Measurements from ENCODE around the gene CSPG4. TPM values are rescaled to one million over a fixed set of nuclear protein-coding genes. Genes with fewer than 3 reads are reported as not detected.

The CSPG4 gene
- total and polyA plus RNA-seq, 9 of the 15 experiments (the other 6 are each of a cell fraction or from before 2014, with no cell fraction given), result under 0.01 to 0.07 (median 0.04) TPM; not detected in 5

- TF ChIP-seq MYNN (IDR thresholded peaks at IDR 0.05) (no peak), MYNN (CRISPR knock-in tag; IDR thresholded peaks at IDR 0.05) (no peak), ATF7 (IDR thresholded peaks at IDR 0.05) (peak; percentile 67; the same call in 1 of the 2 replicates), NKRF (IDR thresholded peaks at IDR 0.05; ENCODE audit: borderline replicate concordance) (peak; percentile 94), FOXJ3 (CRISPR knock-in tag; IDR thresholded peaks at IDR 0.05) (no peak), CHD2 (IDR thresholded peaks at IDR 0.05; ENCODE audit: low read depth, low read length) (peak; percentile 98), ZNF277 (CRISPR knock-in tag; IDR thresholded peaks at IDR 0.05; ENCODE audit: borderline replicate concordance) (no peak), SRSF1 (IDR thresholded peaks at IDR 0.05; ENCODE audit: low read depth, low read length) (no peak), ARID3B (CRISPR knock-in tag; IDR thresholded peaks at IDR 0.05; ENCODE audit: borderline replicate concordance) (no peak), MED1 (CRISPR knock-in tag; IDR thresholded peaks at IDR 0.05; ENCODE audit: borderline replicate concordance) (0 out of 2 replicates have a peak, but pooled peaks have one; percentile 81), MLX (CRISPR knock-in tag; conservative IDR thresholded peaks at IDR 0.05) (0 out of 4 replicates have a peak, but pooled peaks of 1 of the 2 experiments have one; percentile 74), SRSF3 (IDR thresholded peaks at IDR 0.05; ENCODE audit: insufficient read depth, low read length) (no peak), CBFA2T3 (IDR thresholded peaks at IDR 0.05) (no peak), ZNF174 (CRISPR knock-in tag; IDR thresholded peaks at IDR 0.05) (no peak), STAT5A (IDR thresholded peaks at IDR 0.05; ENCODE audit: borderline replicate concordance, low read length) (no peak), RBM25 (IDR thresholded peaks at IDR 0.05; ENCODE audit: low read depth, low read length, severe bottlenecking) (peak; percentile 84), RBM39 (optimal IDR thresholded peaks at IDR 0.05; ENCODE audit: low read depth, low read length) (no peak), DACH1 (IDR thresholded peaks at IDR 0.05; ENCODE audit: partially characterized antibody) (peak; percentile 61), CSDE1 (IDR thresholded peaks at IDR 0.05) (no peak), JUN (IDR thresholded peaks at IDR 0.05; ENCODE audit: borderline replicate concordance, low read depth, low read length) (no peak), JUN (CRISPR knock-in tag; IDR thresholded peaks at IDR 0.05; ENCODE audit: borderline replicate concordance) (peak; percentile 83; the same call in 1 of the 2 replicates), NFE2L1 (tag; IDR thresholded peaks at IDR 0.05; ENCODE audit: borderline replicate concordance, low read depth) (no peak)
Observed at GRCh38 chr15:75639709-75640482, 72.8 kb downstream of the CSPG4 start, which contains the start of gene IMP3 (continued).
